Cardiac fibroblast (primary cell): ENCODE data around the gene GPR83.

ENCODE experiments used
- DNase-seq, 2 donors: peaks; one replicate each; pipeline versions ENCODE4 v3.0.0 to v3.0.0-alpha.2; 2010; ENCODE audit warnings: low read depth in 2 of 2
- H3K4me3 ChIP-seq, 2 donors: replicated peaks in 1 of 2; 1 replicate in 1 of 2; 2 replicates in 1 of 2; pipeline ENCODE4 v1.5.1; 2011; ENCODE audit warnings: low read depth in 2 of 2, low read length in 2 of 2, mild to moderate bottlenecking in 2 of 2, moderate library complexity in 1 of 2
- CTCF ChIP-seq: IDR thresholded peaks from one replicate; pipeline ENCODE4 v1.5.1; 2011; ENCODE audit warnings: low read depth, mild to moderate bottlenecking, low read length, inconsistent platforms

The GPR83 gene

GRCh38 chr11:94405062-94405833 is 4.0 kb upstream of the GPR83 start:
- no peak for DNase-seq
- no peak for TF ChIP-seq CTCF
- no peak overlapping the region for H3K4me3 ChIP-seq

- TF ChIP-seq CTCF, result no peak
- DNase-seq, result no peak
- no peak overlapping the region for H3K4me3 ChIP-seq
Observed at GRCh38 chr11:94402355-94402754, 1.1 kb upstream of the GPR83 start.

GRCh38 chr11:94401773-94402265 is 600 bp upstream of the GPR83 start:
- no peak for TF ChIP-seq CTCF
- H3K4me3 ChIP-seq, result peak overlapping the region; percentile 31 to 35
- DNase-seq, result peak in 1 of 2 donors; percentile 6

GRCh38 chr11:94400457-94400838 is 771 bp downstream of the GPR83 start:
- no peak for DNase-seq
- TF ChIP-seq CTCF, result no peak
- no peak overlapping the region for H3K4me3 ChIP-seq

GRCh38 chr11:94400050-94400449 is 1.2 kb downstream of the GPR83 start:
- no peak overlapping the region for H3K4me3 ChIP-seq
- no peak for TF ChIP-seq CTCF
- DNase-seq, result no peak

- no peak overlapping the region for H3K4me3 ChIP-seq
- TF ChIP-seq CTCF, result no peak
- DNase-seq, result no peak
Observed at GRCh38 chr11:94398101-94398500, 3.1 kb downstream of the GPR83 start.
